Spleen (tissue), 11 donors: ENCODE data around the gene IGF2BP1. TPM values are rescaled to one million over a fixed set of nuclear protein-coding genes. Genes with fewer than 3 reads are reported as not detected.

ENCODE experiments used
- DNase-seq: peaks from one replicate; pipeline ENCODE4 v3.0.0-alpha.2; 2020
- H3K27ac ChIP-seq, 8 donors: fragments of 200-600 bp; sonication (generic) in 7 of 8; 1 replicate in 4 of 8; 2 replicates in 4 of 8; pipeline versions ENCODE4 v1.5.0 to v1.8.0; 2016 to 2021; ENCODE audit warnings: inconsistent platforms in 4 of 8, mild to moderate bottlenecking in 4 of 8, moderate library complexity in 1 of 8
- H3K27me3 ChIP-seq, 7 donors: fragments of 200-600 bp; sonication (generic) in 6 of 7; replicated peaks in 1 of 7; 1 replicate in 4 of 7; 2 replicates in 3 of 7; pipeline versions ENCODE4 v1.5.0 to v1.8.0; 2016 to 2021; ENCODE audit warnings: inconsistent platforms in 3 of 7, mild to moderate bottlenecking in 1 of 7
- H3K36me3 ChIP-seq, 6 donors: fragments of 200-600 bp; sonication (generic) in 5 of 6; 1 replicate in 4 of 6; 2 replicates in 2 of 6; pipeline versions ENCODE4 v1.5.0 to v1.8.0; 2016 to 2021; ENCODE audit warnings: inconsistent platforms in 2 of 6
- H3K4me1 ChIP-seq, 6 donors: fragments of 200-600 bp; sonication (generic) in 5 of 6; 1 replicate in 3 of 6; 2 replicates in 3 of 6; pipeline versions ENCODE4 v1.5.0 to v1.8.0; 2016 to 2021; ENCODE audit warnings: inconsistent platforms in 3 of 6
- H3K4me3 ChIP-seq, 8 donors: fragments of 200-600 bp; sonication (generic) in 7 of 8; 1 replicate in 4 of 8; 2 replicates in 4 of 8; pipeline versions ENCODE4 v1.5.0 to v1.8.0; 2016 to 2021; ENCODE audit warnings: inconsistent platforms in 4 of 8, mild to moderate bottlenecking in 4 of 8, moderate library complexity in 2 of 8
- H3K9me3 ChIP-seq, 8 donors: fragments of 200-600 bp; sonication (generic) in 7 of 8; 1 replicate in 4 of 8; 2 replicates in 4 of 8; pipeline versions ENCODE4 v1.5.0 to v1.8.0; 2016 to 2021; ENCODE audit warnings: inconsistent platforms in 4 of 8
- POLR2A ChIP-seq, 3 donors: fragments of 450-650 bp; IDR thresholded peaks; one replicate each; pipeline ENCODE4 v1.5.1; 2017; ENCODE audit warnings: antibody characterized with exemption in 3 of 3, mild to moderate bottlenecking in 1 of 3
- POLR2AphosphoS5 ChIP-seq, 3 donors: sonication (generic); formaldehyde crosslinking; IDR thresholded peaks; one replicate each; pipeline ENCODE4 v1.5.1; 2017; ENCODE audit warnings: antibody characterized with exemption in 3 of 3
- WGBS, 5 donors: extraction: QIAGEN DNeasy Blood & Tissue Kit in 3 of 5; methylation state at CpG; one replicate each; pipeline versions ENCODE4 v1.1.5 to v1.1.7; 2013 to 2018; 5-methylcytosine and 5-hydroxymethylcytosine counted together
- intact Hi-C: fragments of 100-400 bp; cut with DNase I; formaldehyde crosslinking; loops from one replicate; pipeline ENCODE4 v1.15.0; 2023; ENCODE audit warnings: low total_unique reads
- polyA plus RNA-seq, 3 donors: library from polyadenylated mRNA; stranded (reverse); fragments of 200-250 nt; gene quantifications; one replicate each; pipeline ENCODE4 v1.2.1, GENCODE V29; 2013
- total RNA-seq, 7 donors: library from RNA; depleted of rRNA in 3 of 7; stranded (reverse); fragments of >200 nt in 3 of 7; fragmentation: NEBNext Ultra II Directional in 4 of 7; extraction: Animal tissue kit (Norgen Biotek cat#: 25700) in 4 of 7; gene quantifications; one replicate each; pipeline versions ENCODE4 v1.1.0 to v1.2.1, GENCODE V29; 2016 to 2021
- TF ChIP-seq, protein P1 (sequence below), 11 experiments: fragments of 200-600 bp in 7 of 11; fragments of 450-650 bp in 4 of 11; sonication (generic) in 4 of 11; IDR thresholded peaks in 8 of 11; conservative IDR thresholded peaks in 3 of 11; 1 replicate in 7 of 11; 2 replicates in 4 of 11; pipeline versions ENCODE4 v1.4.0 to v1.8.0; 2016 to 2021; ENCODE audit warnings: antibody characterized with exemption in 11 of 11, inconsistent platforms in 4 of 11, mild to moderate bottlenecking in 1 of 11
- donor health status: healthy with polysubstance abuse.
- donor health status: DM: no; HTN: no; CAD: no; lungs with moderate emphysema.
- donor health status: DM: no; HTN: no; CAD: no.
- donor health status: Bipolar disorder and iron deficiency.
- donor health status: healthy.
- donor health status: DM: no; HTN: no; CAD: no.
- donor health status: DM: yes; HTN: yes; CAD: no.

Gene IGF2BP1
- total and polyA plus RNA-seq, 10 donors = 0.17 TPM; not detected in 9

DNA sequence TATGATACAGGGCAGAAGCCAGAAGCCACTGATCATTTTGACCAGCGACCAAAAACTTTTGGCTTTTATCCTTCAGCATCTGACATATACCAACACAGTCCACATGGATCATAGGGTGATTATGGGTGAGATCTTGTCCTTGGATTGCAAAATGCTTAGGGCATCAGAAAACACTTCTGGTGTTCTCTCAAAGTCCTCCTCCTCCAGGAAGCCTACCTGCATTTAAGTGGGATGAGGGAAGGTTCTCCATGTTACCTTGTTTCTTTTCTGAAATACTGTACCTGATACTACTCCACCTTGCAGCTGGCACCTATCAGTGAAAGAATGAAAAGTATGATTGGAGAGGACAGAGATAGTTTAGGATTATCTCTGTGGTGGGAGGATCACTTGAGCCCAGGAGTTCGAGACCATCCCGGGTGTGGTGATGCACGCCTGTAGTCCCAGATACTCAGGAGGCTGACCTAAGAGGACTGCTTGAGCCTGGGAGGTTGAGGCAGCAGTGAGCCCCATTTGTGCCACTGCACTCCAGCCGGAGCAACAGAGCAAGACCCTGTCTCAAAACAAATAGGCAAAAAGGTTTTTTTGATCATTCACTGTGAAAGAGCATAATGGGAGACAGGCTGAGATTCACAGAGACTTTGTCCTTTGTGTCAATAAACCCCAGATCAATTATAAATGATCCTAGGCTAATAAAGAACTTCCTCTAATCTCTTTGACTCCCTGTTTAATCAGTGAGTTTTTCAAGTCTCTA is 88.6 kb downstream of the IGF2BP1 start:
- Histone ChIP-seq H3K27me3 (peaks cover 0 to 65% (median 0%) of the 10 kb centered on the region in 7 donors), H3K9me3 (no peaks in the 10 kb centered on the region), H3K36me3 (no peaks in the 10 kb centered on the region), H3K4me3 (no peak overlapping the region), H3K4me1 (no peaks in the 10 kb centered on the region), H3K27ac (no peak overlapping the region)
- intact Hi-C loops = no loop called here
- WGBS, 5 donors = 82 to 93% (median 90%) methylated on average over 5 of the region's 5 CpGs
- TF ChIP-seq, protein P1, sequence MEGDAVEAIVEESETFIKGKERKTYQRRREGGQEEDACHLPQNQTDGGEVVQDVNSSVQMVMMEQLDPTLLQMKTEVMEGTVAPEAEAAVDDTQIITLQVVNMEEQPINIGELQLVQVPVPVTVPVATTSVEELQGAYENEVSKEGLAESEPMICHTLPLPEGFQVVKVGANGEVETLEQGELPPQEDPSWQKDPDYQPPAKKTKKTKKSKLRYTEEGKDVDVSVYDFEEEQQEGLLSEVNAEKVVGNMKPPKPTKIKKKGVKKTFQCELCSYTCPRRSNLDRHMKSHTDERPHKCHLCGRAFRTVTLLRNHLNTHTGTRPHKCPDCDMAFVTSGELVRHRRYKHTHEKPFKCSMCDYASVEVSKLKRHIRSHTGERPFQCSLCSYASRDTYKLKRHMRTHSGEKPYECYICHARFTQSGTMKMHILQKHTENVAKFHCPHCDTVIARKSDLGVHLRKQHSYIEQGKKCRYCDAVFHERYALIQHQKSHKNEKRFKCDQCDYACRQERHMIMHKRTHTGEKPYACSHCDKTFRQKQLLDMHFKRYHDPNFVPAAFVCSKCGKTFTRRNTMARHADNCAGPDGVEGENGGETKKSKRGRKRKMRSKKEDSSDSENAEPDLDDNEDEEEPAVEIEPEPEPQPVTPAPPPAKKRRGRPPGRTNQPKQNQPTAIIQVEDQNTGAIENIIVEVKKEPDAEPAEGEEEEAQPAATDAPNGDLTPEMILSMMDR (IDR thresholded peaks at IDR 0.05 in 8 of 11, conservative IDR thresholded peaks at IDR 0.05 in 3 of 11) = no peak
- TF ChIP-seq POLR2A (IDR thresholded peaks at IDR 0.05) (no peak), POLR2AphosphoS5 (IDR thresholded peaks at IDR 0.05) (no peak)
- DNase-seq = no peak

DNA sequence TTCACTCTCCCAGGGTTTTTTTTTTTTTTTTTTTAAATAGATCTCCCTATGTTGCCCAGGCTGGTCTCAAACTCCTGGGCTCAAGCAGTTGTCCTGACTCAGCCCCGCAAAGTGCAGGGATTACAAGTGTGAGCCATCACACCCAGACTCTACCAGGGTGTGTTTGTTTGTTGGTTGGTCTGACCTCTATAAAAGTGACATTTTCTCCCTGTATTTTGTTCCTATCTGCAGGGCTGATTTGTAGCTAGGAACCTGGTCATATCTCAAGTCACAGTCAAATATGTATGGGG is 89.1 kb downstream of the IGF2BP1 start:
- WGBS, 5 donors = 37 to 57% (median 53%) methylated on average over 1 of the region's 1 CpG
- Histone ChIP-seq H3K27ac (no peak overlapping the region), H3K36me3 (no peaks in the 10 kb centered on the region), H3K4me3 (no peak overlapping the region), H3K4me1 (no peaks in the 10 kb centered on the region), H3K27me3 (peaks cover 0 to 70% (median 0%) of the 10 kb centered on the region in 7 donors), H3K9me3 (no peaks in the 10 kb centered on the region)
- intact Hi-C loops = no loop called here
- DNase-seq = no peak
- no peak for TF ChIP-seq POLR2A (IDR thresholded peaks at IDR 0.05)
- no peak for TF ChIP-seq POLR2AphosphoS5 (IDR thresholded peaks at IDR 0.05)
- TF ChIP-seq, protein P1 (IDR thresholded peaks at IDR 0.05 in 8 of 11, conservative IDR thresholded peaks at IDR 0.05 in 3 of 11) = no peak

DNA sequence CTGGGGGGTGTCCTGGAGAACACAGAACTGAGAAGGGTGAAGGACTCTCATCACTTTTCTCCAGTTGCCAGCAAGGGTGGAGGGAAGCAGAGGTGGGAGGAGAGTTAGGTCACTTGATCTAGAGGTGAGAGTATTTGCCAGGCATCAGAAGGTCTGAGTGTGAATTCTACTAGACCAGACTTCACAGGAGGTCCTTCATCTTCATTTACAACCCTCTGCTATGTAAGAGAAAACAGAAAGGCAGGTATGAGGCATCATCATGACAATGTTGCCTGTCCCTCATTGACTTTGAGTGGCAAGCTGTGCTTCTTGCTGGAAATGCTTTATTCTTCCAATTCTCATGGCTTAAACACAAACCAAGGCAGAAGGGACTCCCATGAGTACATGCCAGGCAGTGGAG is 89.5 kb downstream of the IGF2BP1 start:
- Histone ChIP-seq H3K36me3 (no peaks in the 10 kb centered on the region), H3K4me1 (no peaks in the 10 kb centered on the region), H3K27ac (no peak overlapping the region), H3K27me3 (peaks cover 0 to 70% (median 0%) of the 10 kb centered on the region in 7 donors), H3K9me3 (no peaks in the 10 kb centered on the region), H3K4me3 (no peak overlapping the region)
- no peak for DNase-seq
- TF ChIP-seq POLR2AphosphoS5 (IDR thresholded peaks at IDR 0.05) = no peak
- TF ChIP-seq POLR2A (IDR thresholded peaks at IDR 0.05) = no peak
- TF ChIP-seq, protein P1 (IDR thresholded peaks at IDR 0.05 in 8 of 11, conservative IDR thresholded peaks at IDR 0.05 in 3 of 11) = no peak
- intact Hi-C loops = no loop called here

GRCh38 chr17:49089094-49089493 is 91.9 kb downstream of the IGF2BP1 start:
- intact Hi-C loops = no loop called here
- Histone ChIP-seq H3K4me3 (no peak overlapping the region), H3K9me3 (no peaks in the 10 kb centered on the region), H3K27ac (no peak overlapping the region), H3K36me3 (no peaks in the 10 kb centered on the region), H3K4me1 (no peaks in the 10 kb centered on the region), H3K27me3 (peaks cover 0 to 51% (median 0%) of the 10 kb centered on the region in 7 donors)
- WGBS, 5 donors = 86 to 93% (median 89%) methylated on average over 7 of the region's 7 CpGs
- DNase-seq = no peak
- TF ChIP-seq POLR2AphosphoS5 (IDR thresholded peaks at IDR 0.05) (no peak), POLR2A (IDR thresholded peaks at IDR 0.05) (no peak)
- TF ChIP-seq, protein P1 (IDR thresholded peaks at IDR 0.05 in 8 of 11, conservative IDR thresholded peaks at IDR 0.05 in 3 of 11) = no peak
